Measurements from ENCODE around the gene PHF12.
"Not testable (repeated sequence)": the region's sequence is repeated elsewhere in the genome, so short reads cannot be mapped to it uniquely, and the experiment has no call there.

Gene PHF12

GRCh38 chr17:28879886-28880571 lies 71.3 kb downstream of the PHF12 start:
- FAIRE-seq: no peak

DNA sequence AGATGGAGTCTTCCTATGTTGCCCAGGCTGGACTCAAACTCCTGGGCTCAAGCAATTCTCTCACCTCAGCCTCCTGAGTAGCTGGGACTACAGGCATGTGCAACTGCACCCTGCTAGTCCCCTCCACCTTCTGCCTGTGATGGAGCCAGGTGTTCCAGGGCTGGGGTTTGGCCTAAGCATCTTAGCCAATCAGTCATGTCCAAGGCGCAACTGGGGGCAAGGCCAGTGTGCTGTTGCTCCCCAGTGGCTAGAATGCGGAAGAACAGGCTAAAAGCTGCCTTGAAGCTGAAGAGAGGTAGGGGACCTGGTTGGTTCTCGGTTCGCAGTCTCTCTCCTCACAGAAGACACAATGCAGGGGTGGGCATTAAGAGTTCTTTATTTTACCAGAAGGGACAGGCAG lies 72.3 kb downstream of the PHF12 start:
- FAIRE-seq: no peak

- no peak for FAIRE-seq
These were observed 73.0 kb downstream of the PHF12 start for GRCh38 chr17:28878158-28878910.

- not testable (repeated sequence) for FAIRE-seq
These were observed 74.1 kb downstream of the PHF12 start for GRCh38 chr17:28877150-28877711.

DNA sequence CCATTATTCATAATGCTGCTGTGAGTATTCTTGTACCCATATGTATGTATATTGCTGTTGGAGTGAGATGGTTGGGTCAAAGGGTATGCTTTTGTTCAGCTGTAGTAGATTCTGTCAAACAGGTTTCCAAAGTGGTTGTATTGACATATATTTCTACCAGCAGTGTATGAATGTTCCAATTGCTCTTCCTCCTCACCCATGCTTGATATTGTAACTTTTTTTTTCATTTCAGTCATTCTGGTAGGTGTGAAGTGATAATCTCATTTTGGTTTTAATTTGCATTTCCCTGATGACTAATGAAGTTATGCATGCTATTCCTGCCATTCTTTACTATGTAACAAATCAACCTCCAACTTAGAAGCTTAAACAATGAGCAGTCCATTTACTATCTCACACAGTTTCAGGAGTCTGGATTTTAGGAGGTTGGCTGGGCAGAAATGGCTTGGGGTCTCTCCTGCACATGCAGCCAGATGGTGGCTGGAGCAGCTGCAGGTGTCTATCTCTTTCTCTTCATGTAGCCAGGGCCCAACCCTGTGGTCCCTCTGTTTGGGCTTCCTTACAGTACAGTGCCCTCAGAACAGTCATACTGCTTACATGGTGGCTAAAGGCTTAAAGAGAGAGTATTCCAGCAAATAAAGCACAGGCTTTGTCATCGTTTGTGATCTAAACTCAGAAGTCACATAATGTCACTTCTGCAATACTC lies 75.3 kb downstream of the PHF12 start:
- no peak for FAIRE-seq

DNA sequence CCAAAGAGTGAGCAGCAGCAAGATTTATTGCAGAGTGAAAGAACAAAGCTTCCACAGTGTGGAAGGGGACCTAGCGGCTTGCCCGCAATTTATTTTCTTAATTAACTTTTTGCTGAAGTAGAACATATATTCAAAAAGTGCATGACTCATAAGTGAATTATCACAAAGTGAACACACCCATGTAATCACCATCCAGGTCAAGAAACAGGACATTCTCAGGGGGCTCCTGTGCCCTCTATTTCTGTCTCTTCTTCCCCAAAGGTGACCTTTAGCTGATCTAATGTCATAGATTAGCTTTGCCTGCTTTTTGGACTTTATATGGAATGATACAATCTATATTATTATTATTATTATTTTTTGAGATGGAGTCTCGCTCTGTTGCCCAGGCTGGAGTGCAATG lies 76.6 kb downstream of the PHF12 start:
- FAIRE-seq: no peak

DNA sequence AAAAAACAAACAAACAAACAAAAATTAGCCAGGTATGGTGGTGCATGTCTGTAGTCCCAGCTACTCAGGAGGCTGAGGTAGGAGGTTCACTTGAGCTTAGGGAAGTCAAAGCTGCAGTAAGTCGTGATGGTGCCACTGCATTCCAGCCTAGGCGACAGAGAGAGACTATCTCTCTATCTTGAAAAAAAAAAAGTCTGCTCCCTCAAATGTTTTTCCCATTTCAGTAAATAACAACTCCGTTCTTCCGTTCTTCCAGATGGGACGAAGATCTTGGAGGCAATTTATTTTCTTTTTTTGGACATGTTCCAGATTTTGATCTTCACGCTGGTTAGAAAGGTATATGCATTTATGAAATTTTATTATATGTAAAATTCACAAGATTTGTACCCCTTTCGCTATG lies 77.5 kb downstream of the PHF12 start:
- FAIRE-seq: no peak

DNA sequence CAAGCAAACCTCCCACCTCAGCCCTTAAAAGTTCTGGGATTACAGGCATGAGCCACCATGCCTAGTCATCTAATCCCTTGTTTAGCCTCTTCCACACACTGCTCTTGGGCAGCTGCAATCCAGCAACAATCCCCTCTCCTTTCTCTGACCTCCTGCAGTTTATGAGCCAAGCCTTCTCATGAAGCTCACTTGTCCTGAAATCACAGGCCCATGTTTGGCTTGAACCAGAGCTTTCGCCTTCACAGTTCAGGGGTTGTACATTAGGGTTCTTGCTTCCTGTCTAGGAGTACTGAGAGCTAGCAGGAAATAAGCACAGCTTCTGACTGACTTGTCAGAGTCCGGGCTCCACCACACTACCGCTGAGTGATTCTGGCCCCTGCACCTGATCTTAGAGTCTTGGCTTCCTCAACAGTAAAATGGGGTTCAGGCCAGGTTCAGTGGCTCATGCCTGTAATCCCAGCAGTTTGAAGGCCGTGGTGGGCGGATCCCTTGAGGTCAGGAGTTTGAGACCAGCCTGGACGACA lies 80.2 kb downstream of the PHF12 start:
- no peak for FAIRE-seq

GRCh38 chr17:28867276-28867675 lies 84.0 kb downstream of the PHF12 start:
- FAIRE-seq: no peak

GRCh38 chr17:28865946-28866752 lies 85.2 kb downstream of the PHF12 start:
- no peak for FAIRE-seq

DNA sequence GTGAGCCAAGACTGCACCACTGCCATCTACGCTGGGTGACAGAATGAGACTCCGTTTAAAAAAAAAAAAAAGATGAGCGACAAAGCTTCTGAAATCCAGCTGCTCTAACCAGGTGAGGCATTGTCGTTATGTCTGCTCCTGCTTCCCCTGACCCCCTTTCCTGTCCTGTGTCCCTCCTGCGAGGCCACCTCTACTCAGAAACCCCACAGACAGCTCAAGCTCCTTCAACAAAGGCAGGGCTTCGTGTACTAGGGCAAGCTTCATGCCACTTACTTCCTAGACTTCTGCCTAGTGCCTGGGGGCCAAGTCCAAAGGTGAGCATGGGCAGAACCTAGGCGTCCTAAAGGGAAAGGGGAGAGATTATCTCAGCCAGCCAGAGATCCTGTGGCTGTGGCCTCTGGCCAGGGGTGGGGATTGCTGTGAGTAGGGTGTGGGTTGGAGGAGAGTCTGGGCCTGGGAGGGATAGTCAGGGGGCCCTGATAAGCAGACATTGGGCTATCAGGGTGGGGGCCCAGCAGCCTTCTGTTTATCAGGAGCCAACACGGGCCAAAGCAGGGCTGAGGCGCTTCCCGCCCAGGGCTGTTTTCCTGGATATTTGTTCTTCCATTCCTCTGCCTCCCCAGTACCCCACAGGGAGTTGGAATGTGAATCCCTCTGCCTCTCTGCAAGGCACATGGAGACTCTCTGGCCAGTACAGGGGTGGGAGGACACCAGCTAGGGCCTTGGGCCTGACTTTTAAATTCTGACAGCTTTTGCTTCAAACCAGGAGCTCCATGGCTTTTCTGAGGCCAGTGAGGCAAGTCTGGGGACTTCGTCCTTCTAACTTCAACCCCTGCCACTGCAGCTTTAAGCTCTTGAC lies 86.1 kb downstream of the PHF12 start:
- FAIRE-seq: no peak

DNA sequence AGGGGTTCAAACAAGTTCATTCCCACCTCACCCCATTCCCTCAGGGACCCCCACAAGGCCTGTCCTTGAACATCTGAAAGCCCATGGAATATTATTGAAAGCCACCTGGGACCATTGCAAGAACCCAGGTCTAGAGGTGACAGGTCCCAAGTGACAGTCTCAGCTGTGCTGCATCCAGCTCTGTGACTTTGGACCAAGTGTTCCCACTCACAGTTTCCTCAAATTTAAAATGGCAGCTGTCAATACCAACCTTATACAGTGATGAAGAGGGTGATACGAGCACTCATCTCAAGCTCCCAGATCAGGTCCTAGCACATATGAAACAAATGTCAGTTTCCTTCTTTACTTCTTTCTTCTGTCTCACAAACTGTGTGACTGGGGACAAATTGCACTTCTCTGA lies 87.4 kb downstream of the PHF12 start:
- FAIRE-seq: no peak

DNA sequence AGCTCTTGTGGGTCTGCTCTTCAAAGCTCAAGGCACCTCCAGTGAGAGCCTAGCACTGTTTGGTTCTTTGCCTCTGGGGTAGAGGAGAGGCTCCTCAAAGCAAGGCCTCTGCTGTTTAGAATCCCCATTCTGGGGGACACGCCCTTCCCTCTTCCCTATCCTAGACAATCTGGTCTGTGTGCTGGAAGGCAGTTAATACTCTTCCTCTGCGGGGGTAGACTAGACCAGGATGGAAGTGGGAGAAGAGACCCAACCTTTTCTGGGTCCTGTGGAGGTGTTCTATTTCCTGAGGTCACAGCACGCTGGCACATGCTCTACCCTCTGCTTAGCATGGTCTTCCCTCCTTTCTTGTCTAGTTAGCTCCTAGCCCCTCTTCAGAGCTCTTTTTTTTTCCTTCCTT lies 88.8 kb downstream of the PHF12 start:
- no peak for FAIRE-seq

- FAIRE-seq: no peak
These were observed 89.7 kb downstream of the PHF12 start for GRCh38 chr17:28861393-28862203.

DNA sequence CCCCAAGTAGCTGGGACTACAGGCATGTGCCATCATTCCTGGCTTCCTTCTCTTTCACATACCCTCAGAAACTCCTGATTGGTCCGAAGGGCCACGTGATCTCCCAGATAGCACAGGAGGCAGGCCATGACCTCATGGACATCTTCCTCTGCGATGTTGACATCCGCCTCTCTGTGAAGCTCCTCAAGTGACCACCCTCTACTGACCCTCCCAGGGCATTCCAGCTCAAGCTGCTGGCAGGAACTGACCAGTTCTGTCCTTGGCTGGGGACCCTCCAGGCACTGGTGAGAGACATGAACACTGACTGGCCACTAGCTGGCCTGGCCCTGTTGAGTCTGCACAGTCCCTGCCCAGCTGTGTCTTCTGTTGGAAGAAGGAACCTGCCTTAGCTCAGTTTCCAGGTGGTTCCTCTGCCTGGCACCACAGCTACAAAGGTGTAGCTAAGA lies 90.9 kb downstream of the PHF12 start:
- FAIRE-seq: no peak

GRCh38 chr17:28858801-28859355 lies 92.4 kb downstream of the PHF12 start:
- no peak for FAIRE-seq

DNA sequence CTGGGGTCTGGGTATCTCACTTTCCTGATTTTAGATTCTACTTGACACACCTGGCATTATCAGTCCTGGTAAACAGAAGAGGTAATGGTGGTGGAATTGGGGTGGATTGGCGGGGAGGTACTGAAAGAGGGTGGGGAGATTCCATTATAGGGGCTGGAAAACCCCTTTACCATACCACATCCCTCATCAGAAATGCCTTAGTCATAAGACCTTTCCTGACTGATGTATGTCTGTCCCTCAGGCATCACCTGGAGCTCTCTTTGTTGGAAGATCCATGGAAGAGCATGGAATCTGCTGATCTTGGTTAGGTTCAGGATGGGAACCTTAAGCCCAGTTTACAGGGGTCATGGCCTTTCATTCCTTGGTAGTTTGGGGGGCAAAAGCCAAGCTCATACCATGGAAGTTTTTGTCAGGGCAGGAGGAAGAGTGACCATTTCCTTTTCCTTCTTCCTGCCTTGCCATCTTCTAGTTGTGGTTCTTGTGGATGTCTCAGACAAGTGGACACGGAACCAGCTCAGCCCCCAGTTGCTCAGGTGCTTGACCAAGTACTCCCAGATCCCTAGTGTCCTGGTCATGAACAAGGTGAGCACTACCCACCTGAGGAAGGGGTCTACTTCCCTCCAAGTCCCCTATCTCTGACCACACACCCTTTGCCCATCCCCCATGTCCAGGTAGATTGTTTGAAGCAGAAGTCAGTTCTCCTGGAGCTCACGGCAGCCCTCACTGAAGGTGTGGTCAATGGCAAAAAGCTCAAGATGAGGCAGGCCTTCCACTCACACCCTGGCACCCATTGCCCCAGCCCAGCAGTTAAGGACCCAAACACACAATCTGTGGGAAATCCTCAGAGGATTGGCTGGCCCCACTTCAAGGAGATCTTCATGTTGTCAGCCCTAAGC lies 93.2 kb downstream of the PHF12 start:
- FAIRE-seq: no peak

DNA sequence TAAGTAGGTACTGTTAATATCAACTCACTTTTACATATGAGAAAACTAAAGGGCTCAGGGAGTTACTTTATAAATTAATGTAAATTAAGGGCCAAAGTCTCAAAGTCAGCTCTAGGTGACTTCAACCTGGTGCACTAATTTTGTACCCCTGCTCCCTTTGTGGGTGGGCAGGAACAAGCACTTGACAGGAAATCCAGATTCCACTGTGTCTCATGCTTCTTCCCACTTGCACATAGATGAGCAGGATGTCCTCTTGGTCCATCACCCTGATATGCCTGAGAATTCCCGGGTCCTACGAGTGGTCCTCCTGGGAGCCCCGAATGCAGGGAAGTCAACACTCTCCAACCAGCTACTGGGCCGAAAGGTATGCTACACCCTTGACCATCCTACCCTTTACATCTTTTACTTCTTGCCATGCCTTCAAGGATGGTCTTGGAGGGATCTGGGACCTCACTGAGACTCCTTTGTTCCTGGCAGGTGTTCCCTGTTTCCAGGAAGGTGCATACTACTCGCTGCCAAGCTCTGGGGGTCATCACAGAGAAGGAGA lies 95.2 kb downstream of the PHF12 start:
- no peak for FAIRE-seq

DNA sequence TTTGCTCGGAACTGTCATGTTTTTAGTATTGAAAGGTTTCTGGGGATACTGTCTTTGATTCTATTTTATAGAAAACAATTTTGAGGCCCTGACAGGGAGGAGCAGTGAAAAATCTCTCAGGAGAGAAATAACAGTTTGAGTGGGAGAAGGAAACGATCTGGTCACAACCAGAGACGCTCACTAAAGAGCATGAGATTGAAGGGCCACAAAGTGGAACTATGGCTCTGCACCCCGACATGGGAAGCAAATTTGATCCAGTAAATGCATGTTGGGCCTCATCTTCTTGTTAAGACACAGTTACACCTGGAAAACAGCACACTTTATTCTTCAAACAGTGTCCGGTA lies 96.0 kb downstream of the PHF12 start:
- FAIRE-seq: no peak

Data from TTC549 (cell line).